DMS79 treated with DMSO at 0.1 percent for 48 hours (cell line): Measurements from ENCODE around the gene ICAM5.

Source experiments
- DNase-seq: peaks from one replicate; lab custom pipeline; 2025; lab: John Stamatoyannopoulos, UW

Gene ICAM5

GRCh38 chr19:10343495-10343894, 53.7 kb downstream of the ICAM5 start:
- no peak for DNase-seq

GRCh38 chr19:10344780-10345179, 55.0 kb downstream of the ICAM5 start:
- no peak for DNase-seq
